Fibroblast of skin of right biceps (primary cell): Measurements from ENCODE around the gene RMI2.
A peak's percentile ranks its signal among the peaks of the same experiment; 100 is the strongest.
"Not testable (repeated sequence)": the region's sequence is repeated elsewhere in the genome, so short reads cannot be mapped to it uniquely, and the experiment has no call there.

ENCODE experiments used
- DNase-seq: peaks from one replicate; pipeline ENCODE4 v3.0.0-alpha.2; 2013

The RMI2 gene

GRCh38 chr16:11356573-11357331 lies 11.5 kb downstream of the RMI2 start:
- peak; percentile 70 for DNase-seq

- no peak for DNase-seq
These were observed 13.3 kb downstream of the RMI2 start for GRCh38 chr16:11358531-11358930.

GRCh38 chr16:11359370-11359769 lies 14.1 kb downstream of the RMI2 start:
- DNase-seq = peak; percentile 88

DNA sequence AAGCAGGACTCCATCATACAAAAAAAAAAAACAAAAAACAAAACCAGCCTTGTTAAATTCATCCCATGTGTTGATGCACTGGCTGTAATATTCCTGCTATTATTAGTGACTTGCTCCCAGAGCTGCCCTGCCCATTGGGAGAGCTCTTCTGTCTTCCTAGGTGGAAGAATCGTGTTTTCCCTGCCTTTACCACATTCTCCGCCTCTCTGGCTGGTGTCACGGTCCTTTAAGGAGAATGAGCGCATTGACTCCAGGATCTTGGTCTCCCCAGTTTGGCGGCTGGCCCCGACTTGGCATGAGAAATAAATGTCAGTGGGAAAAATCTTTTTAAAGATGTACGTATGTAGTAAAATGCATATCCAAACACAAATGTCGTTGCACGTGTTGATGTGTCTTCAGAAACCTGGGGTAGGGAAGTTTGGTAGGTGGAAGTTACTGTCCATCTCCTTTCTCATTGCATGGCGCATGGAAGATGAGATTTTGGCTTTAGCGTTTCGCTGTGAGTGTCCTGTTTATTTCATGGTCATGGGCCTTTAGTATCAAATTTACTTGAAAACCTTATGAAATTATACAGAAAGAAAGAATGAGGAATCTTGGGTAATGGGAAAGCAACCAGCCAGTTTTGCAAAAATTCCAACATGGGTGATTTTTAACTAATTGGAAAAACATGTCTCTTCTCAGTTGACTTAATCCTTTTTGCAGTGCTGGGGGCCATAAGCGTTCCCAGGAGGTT lies 15.5 kb downstream of the RMI2 start:
- peak; percentile 49 for DNase-seq

DNA sequence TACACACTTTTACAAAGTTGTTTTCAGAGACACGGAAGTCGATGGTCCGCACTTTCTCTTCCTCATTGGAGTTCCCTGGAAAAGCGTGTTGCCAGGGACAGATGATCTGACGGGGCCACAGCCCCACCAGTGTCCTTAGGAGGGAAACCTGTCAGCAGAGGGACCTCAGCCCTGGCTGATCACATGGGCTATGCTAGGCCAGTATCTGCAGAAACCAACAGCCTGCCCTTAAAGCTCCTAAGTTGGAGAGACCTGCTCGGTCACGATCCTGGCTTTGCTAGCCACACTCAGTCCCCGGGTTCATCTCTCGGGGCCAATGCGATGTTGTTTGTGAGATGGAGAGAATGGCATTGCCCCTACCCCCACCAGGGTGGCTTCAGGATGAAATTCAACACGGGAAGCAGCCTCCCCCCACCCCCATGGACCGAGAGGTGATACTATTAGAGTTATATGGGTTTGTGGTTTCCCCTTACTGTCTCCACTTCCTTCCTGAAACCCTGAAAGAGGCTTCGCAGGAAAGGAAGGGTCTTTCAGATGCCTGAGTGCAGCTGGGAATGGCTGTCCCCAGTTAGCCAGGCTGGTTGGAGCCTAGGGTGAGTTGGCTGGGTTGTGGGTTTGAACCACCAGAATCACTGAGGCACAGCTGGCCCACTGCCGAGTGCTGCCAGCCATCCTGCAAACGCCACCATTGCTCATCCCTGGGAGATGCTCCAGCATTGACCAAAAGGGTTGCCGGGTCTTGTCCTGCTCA lies 16.6 kb downstream of the RMI2 start:
- DNase-seq = peak; percentile 36

- DNase-seq = no peak
These were observed 18.6 kb downstream of the RMI2 start for GRCh38 chr16:11363927-11364258.

DNA sequence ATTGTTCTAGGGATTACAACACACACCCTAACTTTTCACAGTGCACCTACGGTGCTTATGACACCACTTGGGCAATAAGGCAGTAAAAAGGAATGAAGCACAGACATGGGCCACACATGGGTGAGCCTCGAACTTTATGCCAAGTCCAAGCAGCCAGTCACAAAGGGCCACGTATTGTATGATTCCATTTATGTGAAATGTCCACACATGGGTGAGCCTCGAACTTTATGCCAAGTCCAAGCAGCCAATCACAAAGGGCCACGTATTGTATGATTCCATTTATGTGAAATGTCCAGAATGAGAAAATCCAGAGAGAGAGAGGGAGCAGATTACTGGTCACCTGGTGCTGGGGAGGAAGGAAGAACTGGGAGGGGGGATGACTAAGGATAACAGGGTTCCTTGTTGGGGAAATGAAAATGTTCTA lies 22.2 kb downstream of the RMI2 start:
- peak; percentile 22 for DNase-seq

DNA sequence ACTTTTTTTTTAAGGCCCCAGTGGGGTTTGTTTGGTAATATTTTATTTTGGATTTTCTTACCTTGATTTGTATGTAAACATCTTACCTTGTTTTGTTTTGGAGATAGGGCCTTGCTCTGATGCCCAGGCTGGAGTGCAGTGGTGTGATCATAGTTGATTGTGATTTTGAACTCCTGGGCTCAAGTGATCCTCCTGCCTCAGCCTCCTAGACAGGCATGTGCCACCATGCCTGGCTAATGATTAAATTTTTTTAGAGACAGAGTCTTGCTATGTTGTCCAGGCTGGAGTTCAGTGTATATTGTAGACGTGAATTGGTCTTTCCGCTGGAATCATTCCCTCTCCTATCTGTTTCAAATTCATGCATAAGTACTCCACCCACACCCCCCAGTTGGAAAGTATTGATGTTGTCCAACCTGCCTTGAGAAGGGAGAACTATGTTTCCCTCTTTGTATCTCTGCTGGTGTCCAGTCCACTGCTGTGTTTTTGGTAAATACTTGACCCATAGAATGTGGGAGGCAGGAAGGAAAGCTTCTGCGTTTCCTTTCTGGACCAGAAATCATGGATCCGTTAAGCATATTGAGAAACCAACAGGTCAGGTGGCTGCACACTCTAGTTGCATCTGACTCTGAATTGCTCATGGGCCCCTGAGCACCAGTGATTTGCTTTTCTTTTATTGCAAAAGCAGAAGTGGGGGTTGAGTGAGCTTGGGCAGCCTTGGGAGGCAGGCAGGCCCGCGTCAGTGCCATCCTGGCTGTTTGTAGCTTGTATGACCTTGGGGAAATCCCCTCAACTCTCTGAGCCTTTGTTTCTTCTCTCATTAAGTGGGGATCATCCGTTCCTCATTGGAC lies 25.0 kb downstream of the RMI2 start:
- no peak for DNase-seq

GRCh38 chr16:11370932-11371279 lies 25.6 kb downstream of the RMI2 start:
- not testable (repeated sequence) for DNase-seq

- no peak for DNase-seq
These were observed 27.0 kb downstream of the RMI2 start for GRCh38 chr16:11372073-11372828.

- DNase-seq = no peak
These were observed 27.6 kb downstream of the RMI2 start for GRCh38 chr16:11372829-11373306.

DNA sequence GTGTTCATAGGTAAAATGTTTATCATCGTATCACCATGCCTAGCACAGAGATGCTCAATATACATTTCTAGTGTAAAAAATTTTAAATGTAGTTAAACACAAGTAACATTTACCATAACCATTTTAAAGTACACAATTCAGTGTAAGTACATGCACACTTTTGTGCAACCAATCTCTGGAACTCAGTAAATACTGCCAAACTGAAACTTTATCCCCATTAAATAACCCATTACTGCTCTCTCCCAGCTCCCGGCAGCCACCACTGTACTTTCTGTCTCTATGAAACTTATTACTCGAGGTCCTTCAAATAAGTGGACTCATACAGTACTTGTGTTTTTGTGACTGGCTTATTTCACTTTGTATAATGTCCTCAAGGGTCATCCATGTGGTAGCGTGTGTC lies 29.0 kb downstream of the RMI2 start:
- no peak for DNase-seq

DNA sequence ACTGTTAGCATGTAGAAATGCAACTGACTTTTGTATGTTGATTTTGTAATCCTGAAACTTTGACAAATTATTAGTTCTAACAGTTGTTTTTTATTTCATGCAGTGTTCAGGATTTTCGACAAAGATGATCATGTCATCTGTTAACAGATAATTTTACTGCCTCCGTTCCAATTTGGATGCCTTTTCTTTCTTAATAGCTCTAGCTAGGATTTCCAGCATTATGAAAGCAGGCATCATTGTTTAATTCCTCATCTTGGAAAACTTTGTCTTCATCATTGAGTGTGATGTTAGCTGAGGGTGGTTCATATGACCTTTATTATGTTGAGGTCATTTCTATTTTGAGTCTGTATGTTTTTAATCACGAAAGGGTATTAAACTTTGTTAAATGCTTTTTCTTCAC lies 31.9 kb downstream of the RMI2 start:
- no peak for DNase-seq

DNA sequence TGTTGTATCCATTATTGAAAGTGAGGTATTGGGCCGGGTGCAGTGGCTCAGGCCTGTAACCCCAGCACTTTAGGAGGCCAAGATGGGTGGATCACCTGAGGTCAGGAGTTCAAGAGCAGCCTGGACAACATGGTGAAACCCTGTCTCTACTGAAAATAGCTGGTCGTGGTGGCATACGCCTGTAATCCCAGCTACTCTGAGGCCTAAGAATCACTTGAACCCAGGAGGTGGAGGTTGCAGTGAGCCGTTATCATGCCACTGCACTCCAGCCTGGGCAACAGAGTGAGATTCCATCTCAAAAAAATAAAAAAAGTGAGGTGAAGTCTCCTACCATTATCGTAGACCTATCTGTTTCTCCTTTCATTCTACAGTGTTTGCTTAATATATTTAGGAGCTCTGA lies 33.7 kb downstream of the RMI2 start:
- DNase-seq = not testable (repeated sequence)

DNA sequence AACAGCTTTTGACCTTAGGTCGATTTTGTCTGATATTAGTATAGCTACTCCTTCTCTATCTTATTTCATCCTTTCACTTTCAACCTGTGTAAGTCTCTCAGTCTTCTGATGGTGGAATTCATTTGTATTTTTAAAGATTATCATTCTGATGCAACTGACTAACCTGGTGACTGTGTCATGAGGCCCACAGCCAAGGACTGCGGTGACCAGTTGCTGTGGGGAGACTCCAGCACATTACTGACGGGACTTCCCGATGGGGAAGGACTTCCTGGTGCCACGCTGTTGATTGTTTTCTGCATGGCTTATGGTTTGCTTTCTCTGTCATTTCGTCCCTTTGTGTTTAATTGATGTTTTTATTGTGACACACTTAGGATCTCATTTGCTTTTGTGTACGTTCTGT lies 34.2 kb downstream of the RMI2 start:
- peak; percentile 27 for DNase-seq

- no peak for DNase-seq
These were observed 35.6 kb downstream of the RMI2 start for GRCh38 chr16:11380836-11381235.

DNA sequence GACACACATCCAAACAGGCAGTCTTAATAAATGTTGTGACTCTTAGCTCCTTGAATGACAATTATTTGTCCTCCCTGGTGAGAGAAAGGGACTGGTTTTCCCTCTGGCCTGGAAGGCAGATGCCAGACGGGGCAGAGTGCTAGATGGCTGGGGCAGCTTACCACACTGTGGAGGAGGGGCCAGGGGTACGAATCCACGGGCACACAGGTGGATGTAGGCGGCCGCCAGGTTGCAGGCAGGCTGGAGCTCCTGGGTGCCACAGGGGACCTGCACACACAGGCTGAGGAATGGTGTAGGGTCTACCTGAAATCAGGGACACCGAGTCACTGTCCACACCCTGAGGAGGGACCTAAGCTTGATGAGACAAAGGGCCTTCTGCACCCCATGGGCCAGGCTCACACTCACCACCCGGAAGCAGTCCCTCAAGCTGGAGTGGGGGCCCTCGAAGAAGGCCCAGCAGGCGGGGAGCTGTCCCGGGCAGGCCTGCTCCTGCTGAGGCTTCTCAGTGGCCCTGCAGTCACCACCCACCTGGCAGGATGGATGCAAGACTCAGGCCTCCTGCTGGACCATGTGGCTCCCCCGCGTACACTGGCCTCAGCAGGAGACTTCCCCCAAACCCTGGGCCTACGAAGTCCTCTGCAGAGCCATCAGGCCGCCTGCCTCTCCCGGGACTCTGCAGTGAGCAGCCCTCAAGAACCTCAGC lies 38.4 kb downstream of the RMI2 start:
- no peak for DNase-seq

DNA sequence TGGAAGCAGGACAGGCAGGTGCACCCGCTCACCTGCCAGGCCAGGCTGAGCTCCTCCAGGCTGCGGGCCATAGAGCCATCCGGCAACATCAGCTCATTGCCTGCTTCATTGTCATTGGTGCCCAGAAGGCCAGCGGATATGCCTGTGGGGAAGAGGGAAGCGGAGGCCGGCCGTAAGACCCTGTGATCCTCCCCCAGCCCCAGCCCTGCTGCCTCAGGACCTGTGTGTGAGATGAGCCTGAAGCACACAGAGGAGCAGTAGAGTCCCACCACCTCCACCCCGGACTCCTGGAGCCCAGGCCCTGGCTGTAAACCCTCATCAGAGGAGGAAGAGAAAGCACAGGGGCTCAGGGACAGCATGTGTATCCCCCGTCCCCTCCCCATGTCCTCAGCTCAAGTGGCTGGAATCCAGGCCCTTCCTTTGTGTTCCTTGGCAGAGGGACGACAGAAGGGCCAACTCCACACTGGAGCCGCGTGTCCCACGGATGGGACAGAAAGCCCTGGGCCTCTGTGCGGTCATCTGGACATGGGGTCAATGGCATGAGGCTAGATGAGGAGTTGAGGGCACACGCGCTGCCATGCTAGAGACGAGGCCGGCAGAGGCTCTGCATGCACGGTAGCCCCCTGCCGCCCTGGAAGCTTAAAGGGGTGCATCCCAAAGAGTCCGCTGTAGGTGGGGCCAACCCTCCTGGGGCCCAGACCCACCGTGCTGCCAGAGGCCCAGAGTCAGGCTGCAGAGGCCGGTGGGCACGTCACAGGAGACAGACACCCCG lies 39.1 kb downstream of the RMI2 start:
- DNase-seq = no peak

DNA sequence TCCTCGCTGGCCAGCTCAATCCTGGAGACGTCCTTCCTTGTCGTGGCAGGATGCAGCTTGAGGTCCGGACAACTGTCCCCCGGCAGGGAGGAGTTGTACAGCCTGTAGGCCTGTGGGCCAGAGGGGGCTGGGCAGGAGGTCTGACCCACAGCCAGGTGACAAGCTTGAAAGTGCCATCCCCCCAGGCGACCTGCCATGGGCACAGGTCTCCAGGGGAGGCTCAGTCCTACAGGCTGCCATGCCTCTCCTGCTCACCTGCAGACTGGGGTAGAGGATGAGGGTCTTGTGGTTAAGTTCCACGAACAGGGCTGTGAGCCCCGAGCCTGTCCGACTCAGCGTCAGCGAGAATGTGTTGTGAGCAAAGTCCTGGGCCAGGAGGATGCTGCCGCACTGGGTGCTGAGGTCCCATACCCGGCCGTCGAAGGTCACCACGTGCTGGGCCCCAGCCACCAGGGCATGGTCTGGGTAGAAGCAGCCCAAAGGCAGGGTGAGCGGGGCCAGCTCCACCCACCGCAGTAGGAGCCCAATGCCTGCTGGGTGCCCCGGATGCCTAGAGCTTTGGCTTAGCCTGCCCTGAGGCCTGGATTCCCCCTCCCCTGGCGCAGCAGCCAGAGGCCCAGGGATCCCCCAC lies 39.8 kb downstream of the RMI2 start:
- no peak for DNase-seq

- no peak for DNase-seq
These were observed 40.9 kb downstream of the RMI2 start for GRCh38 chr16:11386054-11386680.
